ENCODE measurements around the gene CXCL16.

DNA sequence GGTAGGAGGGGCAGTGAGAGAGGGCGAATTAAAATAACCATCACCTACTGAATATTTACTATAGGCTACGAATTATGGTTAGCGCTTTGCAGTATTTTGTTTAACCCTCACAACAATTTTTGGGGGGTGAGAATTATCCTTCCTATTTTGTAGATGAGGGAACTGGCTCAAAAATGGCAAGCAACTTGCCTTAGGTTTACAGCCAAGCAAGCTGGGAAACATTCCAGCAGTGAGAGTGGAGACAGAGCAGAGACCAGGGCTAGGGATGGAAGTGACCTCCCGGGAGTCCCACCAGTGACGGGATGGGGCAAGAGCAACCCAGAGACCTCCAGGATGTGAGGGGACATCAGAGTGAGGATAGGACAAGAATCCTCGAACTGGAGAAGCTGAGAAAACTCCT is 46.8 kb upstream of the CXCL16 start:
- TF ChIP-seq GATA3 (IDR thresholded peaks at IDR 0.05; ENCODE audit: low read depth, low read length), result no peak
- TF ChIP-seq GATA2 (IDR thresholded peaks at IDR 0.05; ENCODE audit: low read depth, low read length), result no peak
